ENCODE measurements around the gene PAPSS1.

DNA sequence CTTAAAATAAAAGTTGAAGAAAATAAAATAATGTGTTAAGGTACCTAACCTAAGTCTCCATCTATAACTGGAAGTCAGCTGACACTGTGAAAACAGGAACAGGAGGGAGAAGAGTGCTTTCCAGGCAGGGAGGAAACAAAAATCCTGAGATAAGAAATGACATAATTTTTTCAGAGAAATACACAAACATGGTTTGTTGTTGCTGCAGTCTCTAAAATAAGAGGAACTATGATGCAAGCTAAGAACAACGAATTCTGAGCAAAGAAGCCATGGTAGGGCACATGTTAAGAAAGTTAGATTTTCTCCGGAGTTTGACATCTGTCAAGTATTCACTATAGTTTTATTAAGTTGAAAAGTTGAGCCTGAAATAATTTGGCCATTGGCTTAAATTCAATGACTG, 26.9 kb downstream of the PAPSS1 start:
- TF ChIP-seq, protein P1, sequence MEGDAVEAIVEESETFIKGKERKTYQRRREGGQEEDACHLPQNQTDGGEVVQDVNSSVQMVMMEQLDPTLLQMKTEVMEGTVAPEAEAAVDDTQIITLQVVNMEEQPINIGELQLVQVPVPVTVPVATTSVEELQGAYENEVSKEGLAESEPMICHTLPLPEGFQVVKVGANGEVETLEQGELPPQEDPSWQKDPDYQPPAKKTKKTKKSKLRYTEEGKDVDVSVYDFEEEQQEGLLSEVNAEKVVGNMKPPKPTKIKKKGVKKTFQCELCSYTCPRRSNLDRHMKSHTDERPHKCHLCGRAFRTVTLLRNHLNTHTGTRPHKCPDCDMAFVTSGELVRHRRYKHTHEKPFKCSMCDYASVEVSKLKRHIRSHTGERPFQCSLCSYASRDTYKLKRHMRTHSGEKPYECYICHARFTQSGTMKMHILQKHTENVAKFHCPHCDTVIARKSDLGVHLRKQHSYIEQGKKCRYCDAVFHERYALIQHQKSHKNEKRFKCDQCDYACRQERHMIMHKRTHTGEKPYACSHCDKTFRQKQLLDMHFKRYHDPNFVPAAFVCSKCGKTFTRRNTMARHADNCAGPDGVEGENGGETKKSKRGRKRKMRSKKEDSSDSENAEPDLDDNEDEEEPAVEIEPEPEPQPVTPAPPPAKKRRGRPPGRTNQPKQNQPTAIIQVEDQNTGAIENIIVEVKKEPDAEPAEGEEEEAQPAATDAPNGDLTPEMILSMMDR (IDR thresholded peaks at IDR 0.05; ENCODE audit: extremely low read depth in 1 of 2, insufficient read depth in 1 of 2, low read depth in 1 of 2, low read length in 2 of 2), result no peak
- TF ChIP-seq, protein P2, sequence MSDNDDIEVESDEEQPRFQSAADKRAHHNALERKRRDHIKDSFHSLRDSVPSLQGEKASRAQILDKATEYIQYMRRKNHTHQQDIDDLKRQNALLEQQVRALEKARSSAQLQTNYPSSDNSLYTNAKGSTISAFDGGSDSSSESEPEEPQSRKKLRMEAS (IDR thresholded peaks at IDR 0.05; ENCODE audit: insufficient read depth, insufficient read length), result no peak
- no peak for TF ChIP-seq POLR2AphosphoS5 (IDR thresholded peaks at IDR 0.05; ENCODE audit: insufficient read depth, low read depth, low read length)
- no peak for TF ChIP-seq EZH2 (IDR thresholded peaks at IDR 0.05; ENCODE audit: borderline replicate concordance, low read depth, low read length, severe bottlenecking)
- no peak for TF ChIP-seq POLR2A (IDR thresholded peaks at IDR 0.05; ENCODE audit: low read depth, low read length)
- no peak for TF ChIP-seq FOS (IDR thresholded peaks at IDR 0.05; ENCODE audit: borderline replicate concordance, insufficient read depth, low read length)
